HEK293 (cell line): Measurements from ENCODE around the gene HSD17B2.

Source experiments
- CTCF ChIA-PET: fragments of 350-600 bp; formaldehyde crosslinking; extraction: SDS; loops from one replicate; lab custom pipeline; 2021; ENCODE audit warnings: antibody characterized with exemption; lab: Yijun Ruan, JAX
- POLR2A ChIA-PET: fragments of 300-600 bp; formaldehyde crosslinking; extraction: SDS; loops from one replicate; lab custom pipeline; 2020; ENCODE audit warnings: antibody characterized with exemption, inconsistent platforms; lab: Yijun Ruan, JAX
- H3K27ac ChIP-seq: fragments of 200-500 bp; sonication (Bioruptor generic); 2 replicates; pipeline ENCODE4 v1.5.1; 2014; ENCODE audit warnings: low read depth, low read length, control low read depth, inconsistent platforms; ENCODE audit errors: extremely low read depth
- H3K36me3 ChIP-seq, 2 experiments: fragments of 200-500 bp in 1 of 2; sonication (Bioruptor generic) in 1 of 2; 1 replicate in 1 of 2; 2 replicates in 1 of 2; pipeline ENCODE4 v1.5.1; 2014 to 2017; ENCODE audit warnings: inconsistent platforms in 2 of 2, low read length in 2 of 2; ENCODE audit not compliant: control insufficient read depth in 2 of 2, insufficient read depth in 1 of 2
- H3K4me1 ChIP-seq: fragments of 200-500 bp; sonication (Bioruptor generic); 2 replicates; pipeline ENCODE4 v1.5.1; 2014; ENCODE audit warnings: mild to moderate bottlenecking, low read length, inconsistent platforms; ENCODE audit not compliant: control insufficient read depth, insufficient read depth
- H3K4me3 ChIP-seq: 2 replicates; pipeline ENCODE4 v1.5.1; 2011; ENCODE audit warnings: low read depth, mild to moderate bottlenecking, control low read depth, low read length, moderate library complexity
- H3K9me3 ChIP-seq: fragments of 200-500 bp; sonication (Bioruptor generic); 2 replicates; pipeline ENCODE4 v1.5.1; 2014; ENCODE audit warnings: low read depth, low read length, inconsistent platforms; ENCODE audit not compliant: control insufficient read depth, insufficient read depth
- BCL11B ChIP-seq: fragments of 450-650 bp; formaldehyde crosslinking; IDR thresholded peaks from 2 replicates; pipeline ENCODE4 v1.5.1; 2016; ENCODE audit warnings: low read depth, missing biosample characterization, missing genetic modification characterization
- GLI2 ChIP-seq: fragments of 450-650 bp; formaldehyde crosslinking; IDR thresholded peaks from 2 replicates; pipeline ENCODE4; 2017; ENCODE audit warnings: missing biosample characterization, missing genetic modification characterization, low read depth, borderline replicate concordance
- GLIS1 ChIP-seq: fragments of 450-650 bp; formaldehyde crosslinking; IDR thresholded peaks from 2 replicates; pipeline ENCODE4 v1.5.1; 2016; ENCODE audit warnings: missing biosample characterization, missing genetic modification characterization
- GLIS2 ChIP-seq: fragments of 450-650 bp; formaldehyde crosslinking; IDR thresholded peaks from 2 replicates; pipeline ENCODE4 v1.5.1; 2016; ENCODE audit warnings: missing biosample characterization, missing genetic modification characterization
- KLF17 ChIP-seq: fragments of 450-650 bp; formaldehyde crosslinking; IDR thresholded peaks from 2 replicates; pipeline ENCODE4 v1.5.1; 2016; ENCODE audit warnings: missing biosample characterization, missing genetic modification characterization
- MZF1 ChIP-seq: fragments of 450-650 bp; formaldehyde crosslinking; IDR thresholded peaks from 2 replicates; pipeline ENCODE4 v1.5.1; 2017; ENCODE audit warnings: missing biosample characterization, missing genetic modification characterization, borderline replicate concordance
- SALL2 ChIP-seq: fragments of 450-650 bp; formaldehyde crosslinking; IDR thresholded peaks from 2 replicates; pipeline ENCODE4 v1.5.0; 2017; ENCODE audit warnings: missing biosample characterization, mild to moderate bottlenecking, missing genetic modification characterization, borderline replicate concordance
- ZBTB10 ChIP-seq: fragments of 450-650 bp; formaldehyde crosslinking; IDR thresholded peaks from 2 replicates; pipeline ENCODE4 v1.5.1; 2016; ENCODE audit warnings: missing biosample characterization, missing genetic modification characterization
- ZBTB49 ChIP-seq: fragments of 450-650 bp; formaldehyde crosslinking; IDR thresholded peaks from 2 replicates; pipeline ENCODE4 v1.5.1; 2016; ENCODE audit warnings: missing biosample characterization, missing genetic modification characterization, low read depth
- ZNF132 ChIP-seq: fragments of 450-650 bp; formaldehyde crosslinking; IDR thresholded peaks from 2 replicates; pipeline ENCODE4 v1.5.1; 2017; ENCODE audit warnings: missing biosample characterization, missing genetic modification characterization, borderline replicate concordance
- ZNF140 ChIP-seq: fragments of 450-650 bp; formaldehyde crosslinking; IDR thresholded peaks from 2 replicates; pipeline ENCODE4 v1.5.1; 2016; ENCODE audit warnings: missing biosample characterization, missing genetic modification characterization
- ZNF214 ChIP-seq: fragments of 450-650 bp; formaldehyde crosslinking; IDR thresholded peaks from 2 replicates; pipeline ENCODE4 v1.5.1; 2017; ENCODE audit warnings: missing biosample characterization, mild to moderate bottlenecking, missing genetic modification characterization, borderline replicate concordance
- ZNF223 ChIP-seq: fragments of 450-650 bp; formaldehyde crosslinking; IDR thresholded peaks from 2 replicates; pipeline ENCODE4 v1.5.1; 2016; ENCODE audit warnings: missing biosample characterization, missing genetic modification characterization
- ZNF23 ChIP-seq: fragments of 450-650 bp; formaldehyde crosslinking; IDR thresholded peaks from 2 replicates; pipeline ENCODE4 v1.5.1; 2016; ENCODE audit warnings: missing biosample characterization, missing genetic modification characterization, borderline replicate concordance
- ZNF37A ChIP-seq: fragments of 450-650 bp; IDR thresholded peaks from 2 replicates; pipeline ENCODE4 v1.5.1; 2018; ENCODE audit warnings: missing biosample characterization, missing genetic modification characterization
- ZNF391 ChIP-seq: fragments of 450-650 bp; formaldehyde crosslinking; IDR thresholded peaks from 2 replicates; pipeline ENCODE4 v1.5.1; 2016; ENCODE audit warnings: low read depth, missing biosample characterization, missing genetic modification characterization, borderline replicate concordance
- ZNF514 ChIP-seq: fragments of 450-650 bp; formaldehyde crosslinking; IDR thresholded peaks from 2 replicates; pipeline ENCODE4 v1.5.1; 2016; ENCODE audit warnings: missing biosample characterization, missing genetic modification characterization
- ZNF529 ChIP-seq: fragments of 450-650 bp; formaldehyde crosslinking; IDR thresholded peaks from 2 replicates; pipeline ENCODE4 v1.5.1; 2017; ENCODE audit warnings: missing genetic modification characterization, missing biosample characterization; ENCODE audit not compliant: insufficient replicate concordance
- ZNF561 ChIP-seq: fragments of 450-650 bp; IDR thresholded peaks from 2 replicates; pipeline ENCODE4 v1.5.1; 2018; ENCODE audit warnings: missing biosample characterization, missing genetic modification characterization, borderline replicate concordance
- ZNF580 ChIP-seq: fragments of 450-650 bp; formaldehyde crosslinking; IDR thresholded peaks from 2 replicates; pipeline ENCODE4 v1.5.1; 2016; ENCODE audit warnings: missing biosample characterization, missing genetic modification characterization
- ZNF610 ChIP-seq: fragments of 450-650 bp; formaldehyde crosslinking; IDR thresholded peaks from 2 replicates; pipeline ENCODE4 v1.5.1; 2016; ENCODE audit warnings: missing biosample characterization, missing genetic modification characterization, borderline replicate concordance
- ZNF639 ChIP-seq: fragments of 450-650 bp; formaldehyde crosslinking; IDR thresholded peaks from 2 replicates; pipeline ENCODE4 v1.5.1; 2016; ENCODE audit warnings: missing biosample characterization, missing genetic modification characterization
- ZNF701 ChIP-seq: fragments of 450-650 bp; formaldehyde crosslinking; IDR thresholded peaks from 2 replicates; pipeline ENCODE4 v1.5.1; 2016; ENCODE audit warnings: missing biosample characterization, missing genetic modification characterization
- ZSCAN18 ChIP-seq: fragments of 450-650 bp; formaldehyde crosslinking; IDR thresholded peaks from 2 replicates; pipeline ENCODE4 v1.5.1; 2016; ENCODE audit warnings: missing biosample characterization, missing genetic modification characterization

Gene HSD17B2

GRCh38 chr16:82037666-82038065 lies 2.6 kb downstream of the HSD17B2 start:
- ChIA-PET POLR2A (no interaction called here), CTCF (interaction anchor here (1.0 kb wide), 1 partner anchor 21 kb away, joined by 4 read pairs; no protein-coding TSS in a partner anchor)
- Histone ChIP-seq H3K4me1 (no peaks in the 10 kb centered on the region), H3K9me3 (no peaks in the 10 kb centered on the region), H3K36me3 (no peaks in the 10 kb centered on the region), H3K27ac (no peak overlapping the region), H3K4me3 (no peak overlapping the region)
- no peak for TF ChIP-seq BCL11B (tag by site-specific recombination)
- TF ChIP-seq ZNF223 (tag by site-specific recombination): no peak
- no peak for TF ChIP-seq GLIS2 (tag by site-specific recombination)
- TF ChIP-seq ZNF610 (tag by site-specific recombination): no peak
- TF ChIP-seq GLIS1 (tag by site-specific recombination): no peak
- no peak for TF ChIP-seq ZBTB49 (tag by site-specific recombination)
- no peak for TF ChIP-seq ZNF214 (tag by site-specific recombination)
- no peak for TF ChIP-seq ZNF37A (tag by site-specific recombination)
- no peak for TF ChIP-seq SALL2 (tag by site-specific recombination)
- TF ChIP-seq ZNF529: no peak
- no peak for TF ChIP-seq MZF1 (tag by site-specific recombination)
- TF ChIP-seq ZNF391 (tag by site-specific recombination): no peak
- TF ChIP-seq ZNF23 (tag by site-specific recombination): no peak
- TF ChIP-seq ZNF514 (tag by site-specific recombination): no peak
- TF ChIP-seq ZNF701: no peak
- no peak for TF ChIP-seq ZNF580 (tag by site-specific recombination)
- TF ChIP-seq ZNF561: no peak

- Histone ChIP-seq H3K9me3 (no peaks in the 10 kb centered on the region), H3K4me1 (no peaks in the 10 kb centered on the region), H3K36me3 (no peaks in the 10 kb centered on the region), H3K27ac (no peak overlapping the region), H3K4me3 (no peak overlapping the region)
- ChIA-PET CTCF (interaction anchor here (0.6 to 1.3 kb wide), 2 partner anchors 8 to 21 kb away, joined by 3 to 5 read pairs; no protein-coding TSS in a partner anchor), POLR2A (no interaction called here)
- no peak for TF ChIP-seq ZNF132 (tag by site-specific recombination)
- TF ChIP-seq KLF17 (tag by site-specific recombination): no peak
These were observed 5.2 kb downstream of the HSD17B2 start for GRCh38 chr16:82040296-82040695.

- CTCF ChIA-PET: interaction anchor here (0.6 kb wide), 1 partner anchor 12 kb away, joined by 3 read pairs; no protein-coding TSS in a partner anchor
- H3K4me1 ChIP-seq: no peaks in the 10 kb centered on the region
- H3K36me3 ChIP-seq: no peaks in the 10 kb centered on the region
- no peaks in the 10 kb centered on the region for H3K9me3 ChIP-seq
- H3K4me3 ChIP-seq: no peak overlapping the region
- POLR2A ChIA-PET: no interaction called here
- H3K27ac ChIP-seq: no peak overlapping the region
- TF ChIP-seq ZBTB10 (no peak), ZNF140 (tag by site-specific recombination) (no peak), ZSCAN18 (tag by site-specific recombination) (no peak), ZNF639 (no peak), GLI2 (no peak)
These were observed 6.5 kb downstream of the HSD17B2 start for GRCh38 chr16:82041542-82041941.
